Type B pancreatic cell (in vitro differentiated cells): ENCODE measurements around the gene WWTR1. TPM values are rescaled to one million over a fixed set of nuclear protein-coding genes. Genes with fewer than 3 reads are reported as not detected.

Source experiments
- DNase-seq: peaks from one replicate; pipeline ENCODE4 v3.0.0; 2021; ENCODE audit warnings: mixed read lengths; ENCODE audit not compliant: unreplicated experiment; ENCODE audit errors: extremely low spot score
- H3K27ac Mint-ChIP-seq: 2 replicates; pipeline ENCODE4 v1.8.0; 2021; ENCODE audit warnings: mild to moderate bottlenecking, mixed read lengths
- H3K27me3 Mint-ChIP-seq: 2 replicates; pipeline ENCODE4 v1.8.0; 2021; ENCODE audit warnings: mixed read lengths
- H3K36me3 Mint-ChIP-seq: 2 replicates; pipeline ENCODE4 v1.8.0; 2021; ENCODE audit warnings: mixed read lengths
- H3K4me1 Mint-ChIP-seq: one replicate; pipeline ENCODE4 v1.8.0; 2021; ENCODE audit warnings: mixed read lengths; ENCODE audit not compliant: unreplicated experiment
- H3K4me3 Mint-ChIP-seq: 2 replicates; pipeline ENCODE4 v1.8.0; 2021; ENCODE audit warnings: mild to moderate bottlenecking, mixed read lengths
- H3K9me3 Mint-ChIP-seq: 2 replicates; pipeline ENCODE4 v1.8.0; 2021; ENCODE audit warnings: mixed read lengths
- CTCF ChIP-seq: fragments of 200-600 bp; sonication (generic); conservative IDR thresholded peaks from 2 replicates; pipeline ENCODE4 v1.5.0; 2021; ENCODE audit warnings: antibody characterized with exemption, mild to moderate bottlenecking
- total RNA-seq: library from RNA; stranded (reverse); gene quantifications from 2 replicates; pipeline ENCODE4 v1.2.1, GENCODE V29; 2021; ENCODE audit warnings: low replicate concordance

The WWTR1 gene
- total RNA-seq, 1 donor from 2014 or later: 65.0 TPM

GRCh38 chr3:149632225-149632624 lies 25.6 kb downstream of the WWTR1 start:
- no peak for TF ChIP-seq CTCF
- Mint-ChIP-seq H3K4me1 (peaks cover 28% of the 10 kb centered on the region), H3K9me3 (peaks cover 6% of the 10 kb centered on the region), H3K4me3 (no peak overlapping the region), H3K36me3 (peaks cover 35% of the 10 kb centered on the region), H3K27me3 (no peaks in the 10 kb centered on the region), H3K27ac (no peak overlapping the region)
- no peak for DNase-seq

GRCh38 chr3:149630806-149631205 lies 27.0 kb downstream of the WWTR1 start:
- Mint-ChIP-seq H3K4me1 (peaks cover 28% of the 10 kb centered on the region), H3K36me3 (peaks cover 45% of the 10 kb centered on the region), H3K27ac (no peak overlapping the region), H3K27me3 (no peaks in the 10 kb centered on the region), H3K4me3 (no peak overlapping the region), H3K9me3 (peaks cover 6% of the 10 kb centered on the region)
- no peak for DNase-seq
- TF ChIP-seq CTCF: no peak

GRCh38 chr3:149628957-149629670 lies 28.7 kb downstream of the WWTR1 start:
- no peak for DNase-seq
- Mint-ChIP-seq H3K36me3 (peaks cover 43% of the 10 kb centered on the region), H3K9me3 (peaks cover 6% of the 10 kb centered on the region), H3K4me1 (peaks cover 22% of the 10 kb centered on the region), H3K27ac (peak overlapping the region; percentile 18), H3K4me3 (no peak overlapping the region), H3K27me3 (no peaks in the 10 kb centered on the region)
- TF ChIP-seq CTCF: no peak

GRCh38 chr3:149626671-149627070 lies 31.2 kb downstream of the WWTR1 start:
- Mint-ChIP-seq H3K4me3 (no peak overlapping the region), H3K27ac (no peak overlapping the region), H3K9me3 (no peaks in the 10 kb centered on the region), H3K36me3 (peaks cover 34% of the 10 kb centered on the region), H3K4me1 (peaks cover 20% of the 10 kb centered on the region), H3K27me3 (no peaks in the 10 kb centered on the region)
- DNase-seq: no peak
- TF ChIP-seq CTCF: no peak

GRCh38 chr3:149625795-149626194 lies 32.0 kb downstream of the WWTR1 start:
- Mint-ChIP-seq H3K27me3 (no peaks in the 10 kb centered on the region), H3K36me3 (peaks cover 28% of the 10 kb centered on the region), H3K4me3 (no peak overlapping the region), H3K4me1 (peaks cover 25% of the 10 kb centered on the region), H3K9me3 (no peaks in the 10 kb centered on the region), H3K27ac (peak overlapping the region; percentile 60)
- TF ChIP-seq CTCF: no peak
- no peak for DNase-seq

- peak overlapping the region; percentile 29 for H3K27ac Mint-ChIP-seq
- peaks cover 23% of the 10 kb centered on the region for H3K36me3 Mint-ChIP-seq
- no peaks in the 10 kb centered on the region for H3K9me3 Mint-ChIP-seq
- H3K4me3 Mint-ChIP-seq: no peak overlapping the region
- H3K27me3 Mint-ChIP-seq: no peaks in the 10 kb centered on the region
- H3K4me1 Mint-ChIP-seq: peaks cover 38% of the 10 kb centered on the region
- no peak for TF ChIP-seq CTCF
- no peak for DNase-seq
Observed at GRCh38 chr3:149623824-149624223, 34.0 kb downstream of the WWTR1 start.
